ENCODE measurements around the gene CAMTA1.

Gene CAMTA1

GRCh38 chr1:7333094-7333493 lies 547.8 kb downstream of the CAMTA1 start:
- DNase-seq: no peak

GRCh38 chr1:7333620-7334019 lies 548.4 kb downstream of the CAMTA1 start:
- DNase-seq: peak; percentile 59

DNA sequence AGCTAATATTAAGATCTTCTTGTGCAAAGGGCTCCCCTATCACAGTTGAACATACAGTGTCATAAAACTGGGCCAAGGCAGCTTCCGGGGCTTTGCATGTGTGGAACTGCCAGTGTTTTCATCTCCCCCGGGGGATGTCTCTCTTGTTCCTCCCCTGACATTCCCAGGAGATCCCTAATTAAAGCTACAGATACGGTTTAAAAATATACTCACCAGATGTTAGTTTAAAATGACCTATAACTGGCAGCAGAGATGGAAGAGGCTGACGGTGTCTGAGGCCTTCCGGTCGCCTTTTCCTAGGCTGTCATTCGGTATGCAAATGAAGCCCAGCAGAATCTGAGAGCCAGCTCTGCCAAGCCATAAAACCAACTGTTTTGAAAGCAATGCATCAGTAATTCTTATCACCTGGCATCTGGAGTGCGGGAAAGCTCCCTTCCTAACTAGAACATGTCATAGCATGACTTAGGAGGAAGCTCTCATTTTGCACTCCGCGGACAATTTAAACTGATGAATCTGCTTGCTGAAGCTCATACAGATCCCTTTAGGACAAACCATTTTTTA lies 549.3 kb downstream of the CAMTA1 start:
- peak; percentile 98 for DNase-seq

DNA sequence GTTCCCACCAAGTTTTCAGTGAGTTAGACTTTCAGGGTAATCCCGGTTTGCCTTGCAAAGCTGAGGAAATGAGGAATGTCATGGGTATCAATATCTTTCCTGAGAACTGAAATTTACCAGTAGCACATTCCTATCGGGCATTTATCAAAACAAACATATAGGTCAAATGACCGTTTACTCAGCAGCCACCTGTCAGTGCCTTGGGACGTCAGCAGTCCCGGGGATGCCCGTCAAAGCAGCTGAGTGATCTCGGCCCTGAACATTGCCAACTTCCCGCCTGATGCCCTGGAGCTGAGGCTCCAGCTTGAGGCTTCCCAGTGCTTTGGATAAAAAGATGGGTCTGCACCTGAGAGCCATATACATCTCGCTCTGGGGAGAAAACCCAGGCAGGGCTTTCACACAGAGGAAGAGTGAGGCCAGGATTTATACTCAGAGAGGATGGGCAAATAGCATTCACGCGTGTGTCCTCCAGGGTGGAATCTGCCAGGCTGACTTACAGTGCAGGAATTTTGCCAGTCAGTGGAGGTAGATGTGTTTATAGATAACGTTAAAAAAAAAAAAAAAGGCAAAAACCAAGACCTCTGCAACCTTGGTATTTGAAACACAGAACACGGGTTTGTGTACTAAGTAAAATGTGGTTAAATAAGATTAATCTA lies 550.1 kb downstream of the CAMTA1 start:
- peak; percentile 48 for DNase-seq

- DNase-seq: no peak
Measured at GRCh38 chr1:7338439-7338838, 553.2 kb downstream of the CAMTA1 start.

DNA sequence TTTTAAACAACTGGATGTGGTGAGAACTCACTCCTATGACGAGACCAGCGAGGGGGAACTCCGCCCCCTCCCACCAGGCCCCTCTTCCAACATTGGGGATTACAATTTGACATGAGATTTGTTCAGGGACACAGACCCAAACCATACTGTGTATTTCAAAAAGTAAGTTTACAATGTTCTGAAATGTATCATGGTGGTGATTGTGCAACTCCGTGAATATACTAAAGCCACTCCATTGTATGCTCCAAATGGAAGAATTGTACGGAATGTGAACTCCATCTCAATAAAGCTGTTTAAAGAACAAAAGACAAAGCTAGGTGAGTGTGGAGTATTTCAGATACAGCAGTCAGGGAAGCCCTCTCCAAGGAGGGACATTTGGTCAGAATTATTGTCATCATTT lies 553.8 kb downstream of the CAMTA1 start:
- DNase-seq: no peak

DNA sequence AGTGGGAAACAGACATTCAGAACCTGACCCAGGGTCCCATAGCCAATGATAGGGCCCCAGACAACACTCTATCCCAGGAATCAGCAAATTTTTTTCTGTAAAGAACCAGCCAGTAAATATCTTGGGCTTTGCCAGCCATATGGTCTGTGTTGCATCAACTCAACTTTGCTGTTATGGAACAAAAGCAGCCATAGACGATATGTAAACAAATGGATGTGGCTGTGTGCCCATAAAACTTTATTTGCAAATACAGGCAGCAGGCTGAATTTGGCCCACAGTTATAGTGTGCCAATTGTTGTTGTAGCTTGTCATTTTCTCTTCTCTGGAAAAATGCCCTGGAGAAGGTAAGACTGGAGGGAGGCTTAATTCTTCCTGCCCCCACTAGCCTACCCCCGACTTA lies 554.7 kb downstream of the CAMTA1 start:
- DNase-seq: no peak

GRCh38 chr1:7341145-7341905 lies 556.1 kb downstream of the CAMTA1 start:
- no peak for DNase-seq

DNA sequence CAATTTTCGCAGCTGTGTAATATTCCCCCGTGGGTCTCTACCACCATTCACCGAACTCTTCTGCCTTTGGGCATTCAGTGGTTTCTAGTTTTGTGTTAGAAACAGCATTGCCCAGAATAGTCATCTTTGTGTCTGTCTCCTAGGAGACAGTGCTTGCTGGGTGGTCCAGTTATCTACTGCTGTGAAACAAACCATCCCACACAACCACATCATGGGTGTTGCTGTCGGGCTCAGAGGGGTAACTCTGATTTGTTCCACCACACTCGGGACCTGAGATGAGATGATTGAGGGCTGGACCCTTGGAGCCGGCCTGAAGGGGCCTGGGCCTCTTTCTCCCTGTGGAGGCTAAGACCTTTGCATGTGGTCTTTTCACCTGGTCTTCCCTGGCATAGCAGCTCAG lies 558.6 kb downstream of the CAMTA1 start:
- no peak for DNase-seq

DNA sequence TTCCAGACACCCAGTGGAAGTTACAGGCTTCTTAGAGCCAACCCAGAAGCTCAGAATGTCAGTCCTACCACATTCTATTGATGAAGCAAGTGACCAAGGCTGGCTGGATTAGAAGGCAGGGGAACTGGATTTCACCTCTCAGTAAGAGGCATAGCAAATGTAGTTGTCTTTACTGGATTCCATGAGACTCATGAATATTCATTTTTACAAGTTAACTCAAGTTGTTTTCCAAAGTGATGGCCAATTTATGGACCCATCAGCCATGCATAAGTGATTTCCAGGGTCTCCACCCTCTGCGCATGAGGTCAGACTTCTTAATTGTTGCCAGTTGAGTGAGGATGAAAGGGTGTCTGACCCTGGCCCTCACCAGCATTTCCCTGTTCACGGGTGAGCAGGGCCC lies 559.0 kb downstream of the CAMTA1 start:
- no peak for DNase-seq

DNA sequence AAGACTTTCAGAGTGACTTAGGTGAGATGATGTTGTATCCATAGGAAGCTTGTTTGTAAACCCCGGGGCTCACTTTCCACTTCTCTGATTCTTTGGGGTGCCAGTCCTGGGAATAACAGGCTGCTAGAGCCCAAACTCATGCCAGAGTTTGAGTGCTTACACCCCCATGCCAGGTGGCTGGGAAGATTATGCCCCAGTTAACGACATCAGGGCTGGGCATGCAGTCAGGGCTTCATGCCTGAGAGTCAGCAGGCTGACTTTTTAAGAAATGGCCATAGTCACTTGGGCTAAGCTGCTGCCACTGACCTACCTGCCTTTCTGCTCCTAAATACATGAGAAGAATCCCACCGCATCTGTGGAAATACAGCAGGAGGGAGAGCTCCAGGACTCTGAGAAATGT lies 560.3 kb downstream of the CAMTA1 start:
- no peak for DNase-seq

GRCh38 chr1:7346070-7346596 lies 560.9 kb downstream of the CAMTA1 start:
- DNase-seq: no peak

DNA sequence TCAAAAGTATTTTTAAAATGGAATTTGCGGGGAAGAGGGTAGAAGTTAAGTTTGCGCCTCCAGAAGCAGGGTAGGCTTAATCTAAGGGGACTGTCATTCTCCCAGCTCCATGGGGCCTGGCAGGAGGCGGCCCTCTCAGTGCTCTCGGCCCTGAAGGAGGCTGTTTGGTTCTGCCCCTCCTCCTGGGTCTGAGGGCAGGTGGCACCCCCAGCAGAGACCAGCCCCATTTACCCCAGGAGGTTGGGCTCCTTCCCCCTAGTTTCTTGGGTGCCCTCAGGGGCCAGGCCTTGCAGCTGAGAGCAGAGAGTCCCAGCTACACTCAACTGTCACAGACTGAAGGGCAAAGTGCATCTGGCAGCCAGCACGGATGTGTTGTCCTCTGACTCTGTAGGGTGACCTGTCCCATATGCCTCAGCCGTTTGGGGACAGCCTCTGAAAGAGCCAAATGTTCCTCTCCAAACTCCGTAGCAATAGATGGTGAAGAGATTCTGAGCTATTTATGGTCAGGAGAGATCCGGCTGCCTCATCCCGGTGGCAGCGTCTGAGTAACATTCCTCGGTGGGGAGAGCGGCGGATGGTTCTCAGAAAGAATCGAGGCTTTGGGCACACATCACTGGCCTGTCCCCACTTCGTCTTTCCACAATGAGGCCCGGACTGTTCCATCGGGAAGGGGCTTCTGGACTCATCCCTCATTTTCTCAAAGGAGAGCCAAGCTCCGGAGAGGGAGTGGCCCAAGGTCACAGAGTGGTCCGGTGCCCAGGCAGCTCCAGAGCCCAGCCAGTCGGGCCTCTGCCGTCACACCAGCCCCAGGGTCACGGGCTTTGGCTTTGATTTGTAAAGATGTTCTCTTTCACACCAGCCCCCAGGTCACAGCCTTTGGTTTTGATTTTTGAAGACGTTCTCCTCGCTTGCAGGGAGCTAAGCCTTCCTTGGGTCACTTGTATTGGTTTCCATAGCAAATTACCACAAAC lies 561.6 kb downstream of the CAMTA1 start:
- no peak for DNase-seq

- DNase-seq: no peak
Measured at GRCh38 chr1:7348073-7348472, 562.8 kb downstream of the CAMTA1 start.

DNA sequence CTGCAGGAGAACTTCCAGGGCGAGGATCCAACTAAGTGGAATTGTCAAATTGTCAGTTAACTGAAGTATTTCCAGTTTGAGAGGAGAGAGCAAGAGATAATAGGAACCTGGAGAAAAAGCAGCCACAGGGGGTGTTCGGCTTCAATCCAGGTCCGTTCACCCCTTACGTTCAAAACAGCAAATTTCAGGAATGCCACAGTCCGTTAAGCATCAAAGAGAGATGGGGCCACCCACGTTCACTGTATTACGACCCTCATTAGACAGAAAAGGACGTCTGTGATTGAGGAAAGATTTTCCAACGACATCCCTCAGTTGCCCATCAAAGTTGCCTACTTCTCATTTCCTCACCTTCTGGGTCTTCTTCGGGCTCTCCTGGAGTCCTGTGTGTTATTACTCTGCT lies 563.3 kb downstream of the CAMTA1 start:
- no peak for DNase-seq

GRCh38 chr1:7350804-7351203 lies 565.5 kb downstream of the CAMTA1 start:
- DNase-seq: no peak

- DNase-seq: no peak
Measured at GRCh38 chr1:7351649-7352048, 566.4 kb downstream of the CAMTA1 start.

GRCh38 chr1:7352364-7352763 lies 567.1 kb downstream of the CAMTA1 start:
- no peak for DNase-seq

GRCh38 chr1:7352974-7353373 lies 567.7 kb downstream of the CAMTA1 start:
- DNase-seq: no peak

DNA sequence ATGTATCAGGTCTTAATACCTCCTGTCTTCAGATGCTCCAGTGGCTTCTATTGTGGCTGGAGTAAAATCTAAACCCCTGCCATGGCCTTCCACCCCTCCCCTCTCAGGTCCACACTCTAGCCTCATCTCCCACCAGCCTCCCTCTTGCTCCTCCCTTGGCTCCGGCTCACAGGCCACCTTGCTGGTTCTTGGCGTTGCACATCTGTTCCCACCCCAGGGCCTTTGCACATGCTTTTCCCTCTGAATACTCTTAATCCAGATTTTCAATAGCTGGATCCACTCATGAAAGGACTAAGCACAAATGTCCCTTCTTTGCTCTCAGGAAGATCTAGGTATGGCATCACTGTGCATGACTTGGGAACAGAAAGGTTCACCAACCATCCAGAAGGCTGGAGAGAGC lies 570.4 kb downstream of the CAMTA1 start:
- no peak for DNase-seq

- no peak for DNase-seq
Measured at GRCh38 chr1:7356079-7356478, 570.8 kb downstream of the CAMTA1 start.

- DNase-seq: no peak
Measured at GRCh38 chr1:7358425-7358824, 573.2 kb downstream of the CAMTA1 start.

GRCh38 chr1:7360526-7360925 lies 575.3 kb downstream of the CAMTA1 start:
- DNase-seq: no peak

Data from NCI-H526 treated with DMSO at 0.1 percent for 48 hours (cell line).